H1 (cell line): Measurements from ENCODE around the gene EXOC3L1. TPM values are rescaled to one million over a fixed set of nuclear protein-coding genes. Genes with fewer than 3 reads are reported as not detected.

Experiments used
- CTCF ChIA-PET: fragments of 300-600 bp; sonication (Branson Sonifier 250); formaldehyde crosslinking; loops from one replicate; lab custom pipeline; 2021; ENCODE audit not compliant: partially characterized antibody; lab: Charles Lee
- POLR2A ChIA-PET: fragments of 300-600 bp; sonication (Branson Sonifier 250); formaldehyde crosslinking; loops from one replicate; lab custom pipeline; 2021; ENCODE audit warnings: inconsistent platforms; ENCODE audit not compliant: partially characterized antibody; lab: Charles Lee
- DNase-seq, 2 experiments: peaks; one replicate each; pipeline versions ENCODE4 v3.0.0 to v3.0.0-alpha.2; 2010 to 2022; ENCODE audit warnings: low spot score in 2 of 2, low read depth in 1 of 2, mixed read lengths in 1 of 2
- FAIRE-seq: peaks from 2 replicates; lab custom pipeline; 2011; peaks lifted over from hg19 to GRCh38; lab: Jason Lieb, UNC
- H2AFZ ChIP-seq: 2 replicates; pipeline ENCODE4 v1.8.1; 2012; ENCODE audit warnings: low read length, inconsistent platforms
- H2AK5ac ChIP-seq: 2 replicates; pipeline ENCODE4 v1.6.1; 2013; ENCODE audit warnings: low read depth, low read length
- H2BK120ac ChIP-seq: replicated peaks from 2 replicates; pipeline ENCODE3; 2013; ENCODE audit warnings: low read depth, low read length, inconsistent platforms
- H2BK12ac ChIP-seq: 2 replicates; pipeline ENCODE4 v1.6.1; 2013; ENCODE audit warnings: low read depth, low read length
- H2BK15ac ChIP-seq: 2 replicates; pipeline ENCODE4 v1.6.1; 2013; ENCODE audit warnings: low read length
- H2BK20ac ChIP-seq: 2 replicates; pipeline ENCODE4 v1.6.1; 2013; ENCODE audit warnings: low read length
- H2BK5ac ChIP-seq: 2 replicates; pipeline ENCODE4 v1.6.1; 2013; ENCODE audit warnings: low read depth, low read length
- H3K14ac ChIP-seq: 2 replicates; pipeline ENCODE4 v1.6.1; 2013; ENCODE audit warnings: inconsistent platforms; ENCODE audit not compliant: insufficient read length
- H3K18ac ChIP-seq: 2 replicates; pipeline ENCODE4 v1.6.1; 2013; ENCODE audit warnings: low read length; ENCODE audit errors: extremely low read depth
- H3K23ac ChIP-seq: 2 replicates; pipeline ENCODE4 v1.6.1; 2013; ENCODE audit warnings: inconsistent platforms; ENCODE audit not compliant: insufficient read length
- H3K23me2 ChIP-seq: 2 replicates; pipeline ENCODE4 v1.6.1; 2013; ENCODE audit warnings: low read depth, low read length
- H3K27ac ChIP-seq: 2 replicates; pipeline ENCODE4 v1.6.1; 2011; ENCODE audit warnings: low read depth, low read length, inconsistent platforms
- H3K27me3 ChIP-seq, 4 experiments: replicated peaks in 1 of 4; 1 replicate in 1 of 4; 2 replicates in 3 of 4; pipeline versions ENCODE4 v1.6.1 to v1.8.1; 2011 to 2013; ENCODE audit warnings: low read length in 3 of 4, mild to moderate bottlenecking in 3 of 4, inconsistent platforms in 2 of 4, mixed read lengths in 2 of 4, moderate library complexity in 1 of 4; ENCODE audit not compliant: control insufficient read depth in 3 of 4, insufficient read depth in 3 of 4; ENCODE audit errors: extremely low read depth in 1 of 4
- H3K36me3 ChIP-seq, 4 experiments: 2 replicates each; pipeline versions ENCODE4 v1.6.1 to v1.8.1; 2011 to 2013; ENCODE audit warnings: mild to moderate bottlenecking in 4 of 4, low read length in 3 of 4, moderate library complexity in 2 of 4, control low read depth in 1 of 4, inconsistent platforms in 1 of 4; ENCODE audit not compliant: insufficient read depth in 4 of 4, control insufficient read depth in 2 of 4
- H3K4ac ChIP-seq: replicated peaks from 2 replicates; pipeline ENCODE3; 2013; ENCODE audit warnings: low read length, low read depth, mixed read lengths, inconsistent platforms; ENCODE audit not compliant: insufficient read length
- H3K4me1 ChIP-seq, 4 experiments: replicated peaks in 1 of 4; 1 replicate in 1 of 4; 2 replicates in 3 of 4; pipeline versions ENCODE4 v1.6.1 to v1.8.1; 2011 to 2013; ENCODE audit warnings: low read length in 3 of 4, inconsistent platforms in 2 of 4, mixed read lengths in 1 of 4; ENCODE audit not compliant: insufficient read depth in 4 of 4, control insufficient read depth in 3 of 4
- H3K4me2 ChIP-seq, 2 experiments: 2 replicates each; pipeline versions ENCODE4 v1.6.1 to v1.8.1; 2011 to 2013; ENCODE audit warnings: low read depth in 2 of 2, low read length in 2 of 2, control low read depth in 1 of 2, inconsistent platforms in 1 of 2, mild to moderate bottlenecking in 1 of 2; ENCODE audit not compliant: insufficient read depth in 1 of 2
- H3K4me3 ChIP-seq, 4 experiments: fragments of 200-600, 300-600 bp in 1 of 4; sonication (generic), shearing (Covaris generic), sonication (Bioruptor Twin) in 1 of 4; 2 replicates each; pipeline versions ENCODE4 v1.5.1 to v1.8.1; 2011 to 2016; ENCODE audit warnings: low read length in 4 of 4, low read depth in 3 of 4, control low read depth in 2 of 4, inconsistent platforms in 2 of 4, mild to moderate bottlenecking in 2 of 4, mixed read lengths in 1 of 4, moderate library complexity in 1 of 4; ENCODE audit not compliant: insufficient read depth in 2 of 4; ENCODE audit errors: extremely low read depth in 1 of 4
- H3K56ac ChIP-seq: replicated peaks from 2 replicates; pipeline ENCODE3; 2013; ENCODE audit warnings: low read depth, mild to moderate bottlenecking, mixed read lengths, low read length, inconsistent platforms; ENCODE audit not compliant: insufficient read length
- H3K79me1 ChIP-seq: 2 replicates; pipeline ENCODE4 v1.6.1; 2013; ENCODE audit warnings: low read depth, low read length, control low read depth
- H3K79me2 ChIP-seq, 2 experiments: 2 replicates each; pipeline versions ENCODE4 v1.6.1 to v1.8.1; 2012 to 2013; ENCODE audit warnings: low read length in 2 of 2, mild to moderate bottlenecking in 2 of 2, inconsistent platforms in 1 of 2; ENCODE audit not compliant: insufficient read depth in 2 of 2, control insufficient read depth in 1 of 2
- H3K9ac ChIP-seq, 4 experiments: replicated peaks in 1 of 4; 1 replicate in 1 of 4; 2 replicates in 3 of 4; pipeline versions ENCODE4 v1.6.1 to v1.8.1; 2011 to 2013; ENCODE audit warnings: low read depth in 3 of 4, low read length in 3 of 4, control low read depth in 2 of 4, mild to moderate bottlenecking in 2 of 4, moderate library complexity in 2 of 4, inconsistent platforms in 1 of 4; ENCODE audit errors: extremely low read depth in 1 of 4
- H3K9me3 ChIP-seq, 2 experiments: 2 replicates each; pipeline versions ENCODE4 v1.6.1 to v1.8.1; 2012 to 2013; ENCODE audit warnings: mild to moderate bottlenecking in 2 of 2, moderate library complexity in 2 of 2, control low read depth in 1 of 2, inconsistent platforms in 1 of 2, low read depth in 1 of 2, low read length in 1 of 2, mixed read lengths in 1 of 2; ENCODE audit not compliant: insufficient read depth in 2 of 2
- H4K20me1 ChIP-seq, 2 experiments: replicated peaks in 1 of 2; 2 replicates each; pipeline versions ENCODE3 to v1.8.1; 2011 to 2013; ENCODE audit warnings: inconsistent platforms in 2 of 2, low read length in 2 of 2, mild to moderate bottlenecking in 1 of 2; ENCODE audit not compliant: insufficient read depth in 2 of 2, control insufficient read depth in 1 of 2
- H4K5ac ChIP-seq: 2 replicates; pipeline ENCODE4 v1.6.1; 2013; ENCODE audit warnings: low read length, low read depth, mixed read lengths, inconsistent platforms; ENCODE audit not compliant: insufficient read length
- H4K8ac ChIP-seq: 2 replicates; pipeline ENCODE4 v1.8.0; 2013; ENCODE audit warnings: mild to moderate bottlenecking, moderate library complexity, low read length, inconsistent platforms; ENCODE audit not compliant: insufficient read depth; ENCODE audit errors: extremely low read depth
- H4K91ac ChIP-seq: replicated peaks from 2 replicates; pipeline ENCODE3; 2013; ENCODE audit warnings: low read length, mixed read lengths, inconsistent platforms; ENCODE audit not compliant: insufficient read length
- CTCF ChIP-seq, 3 experiments: IDR thresholded peaks; 1 replicate in 2 of 3; 2 replicates in 1 of 3; pipeline versions ENCODE4 v1.5.1 to v1.6.1; 2011; ENCODE audit warnings: low read length in 3 of 3, mild to moderate bottlenecking in 3 of 3, inconsistent platforms in 2 of 3, low read depth in 1 of 3, moderate library complexity in 1 of 3; ENCODE audit not compliant: insufficient read depth in 1 of 3; ENCODE audit errors: control extremely low read depth in 1 of 3
- FOSL1 ChIP-seq: IDR thresholded peaks from 2 replicates; pipeline ENCODE4 v1.6.1; 2011; ENCODE audit warnings: mild to moderate bottlenecking, low read depth, low read length, moderate library complexity; ENCODE audit not compliant: insufficient read depth
- HDAC2 ChIP-seq, 2 experiments: fragments of 300-600 bp in 1 of 2; sonication (generic) in 1 of 2; IDR thresholded peaks; 2 replicates each; pipeline ENCODE4 v1.6.1; 2011 to 2012; ENCODE audit warnings: low read depth in 2 of 2, low read length in 2 of 2, mild to moderate bottlenecking in 2 of 2, moderate library complexity in 2 of 2, borderline replicate concordance in 1 of 2, inconsistent platforms in 1 of 2
- JUN ChIP-seq: IDR thresholded peaks from 2 replicates; pipeline ENCODE4 v1.6.1; 2011; ENCODE audit warnings: low read depth, mild to moderate bottlenecking, improper control_type of control experiment, low read length
- KDM5A ChIP-seq: fragments of 200-600 bp; IDR thresholded peaks from 2 replicates; pipeline ENCODE4 v1.7.1; 2012; ENCODE audit warnings: mild to moderate bottlenecking, low read length, inconsistent platforms, mixed read lengths
- POLR2AphosphoS5 ChIP-seq: IDR thresholded peaks from 2 replicates; pipeline ENCODE4 v1.6.1; 2011; ENCODE audit warnings: low read depth, low read length
- SP2 ChIP-seq: IDR thresholded peaks from 2 replicates; pipeline ENCODE4 v1.6.1; 2012; ENCODE audit warnings: mild to moderate bottlenecking, low read length, inconsistent platforms
- USF2 ChIP-seq: IDR thresholded peaks from 2 replicates; pipeline ENCODE4 v1.6.1; 2011; ENCODE audit warnings: low read length, improper control_type of control experiment
- YY1 ChIP-seq: IDR thresholded peaks from 2 replicates; pipeline ENCODE4 v1.6.1; 2011; ENCODE audit warnings: low read depth, mild to moderate bottlenecking, low read length
- WGBS, 2 experiments: shearing (Covaris generic) in 1 of 2; methylation state at CpG; one replicate each; pipeline versions ENCODE4 v1.1.6 to v1.1.7; 2013 to 2015; ENCODE audit warnings: low lambda C conversion rate in 2 of 2, mixed read lengths in 2 of 2, inconsistent platforms in 1 of 2, low coverage in 1 of 2, missing lambda C conversion rate in 1 of 2; ENCODE audit not compliant: insufficient replicate concordance in 2 of 2, insufficient coverage in 1 of 2, insufficient read length in 1 of 2; ENCODE audit errors: extremely low coverage in 1 of 2, missing lambda C conversion rate in 1 of 2; 5-methylcytosine and 5-hydroxymethylcytosine counted together
- polyA plus RNA-seq, 7 experiments: library from polyadenylated mRNA; depleted of rRNA in 3 of 7; stranded (reverse) in 5 of 7; unstranded in 2 of 7; fragments of >200 nt in 5 of 7; fragments of 200-250 nt in 2 of 7; gene quantifications; 1 replicate in 5 of 7; 2 replicates in 1 of 7; 4 replicates in 1 of 7; pipeline versions ENCODE4 v1.2.1 to v1.2.3, GENCODE V29; 2011 to 2013; ENCODE audit warnings: missing spikeins in 2 of 7, mixed read lengths in 2 of 7
- total RNA-seq: library from RNA; stranded (reverse); fragmentation: NEBNext Ultra II Directional; extraction: Animal tissue kit (Norgen Biotek cat#: 25700); gene quantifications from 2 replicates; pipeline ENCODE4 v1.2.1, GENCODE V29; 2021

The EXOC3L1 gene
- total and polyA plus RNA-seq, 2 of the 8 experiments (the other 6 are each of a cell fraction or from before 2014, with no cell fraction given), result 1.3 TPM

GRCh38 chr16:67173323-67173722, 16.6 kb downstream of the EXOC3L1 start:
- Histone ChIP-seq H2AFZ (no peak overlapping the region), H3K23ac (no peak overlapping the region), H3K9me3 (no peaks in the 10 kb centered on the region), H3K9ac (no peak overlapping the region), H3K27ac (no peak overlapping the region), H3K18ac (0 out of 2 replicates have a peak overlapping the region, but pooled peaks have one; percentile 10), H3K4ac (no peak overlapping the region), H3K79me2 (no peaks in the 10 kb centered on the region), H4K8ac (no peak overlapping the region), H2BK15ac (peak overlapping the region; percentile 81; the same call in 1 of the 2 replicates), H4K5ac (no peak overlapping the region), H3K36me3 (no peaks in the 10 kb centered on the region), H3K79me1 (peaks cover 2% of the 10 kb centered on the region; the same call in 1 of the 2 replicates), H3K23me2 (peaks cover 27% of the 10 kb centered on the region), H3K4me2 (peak overlapping the region; percentile 71 to 92), H2BK120ac (no peak overlapping the region), H2BK5ac (no peak overlapping the region), H2BK12ac (no peak overlapping the region), H3K27me3 (peaks cover 57 to 93% (median 90%) of the 10 kb centered on the region in 4 experiments), H3K56ac (no peak overlapping the region), H3K4me3 (peak overlapping the region; percentile 27 to 57 (median 34); a peak in 6 of 8 replicates), H3K4me1 (peaks cover 0 to 40% (median 27%) of the 10 kb centered on the region in 4 experiments; a peak in 6 of 7 replicates), H4K20me1 (peaks cover 7 to 22% of the 10 kb centered on the region in 2 experiments), H2BK20ac (no peak overlapping the region), H2AK5ac (no peak overlapping the region), H3K14ac (no peak overlapping the region), H4K91ac (no peak overlapping the region)
- ChIA-PET CTCF (interaction anchor here (0.6 to 19.3 kb wide), 7 partner anchors 8 to 262 kb away, joined by 3 to 291 read pairs (median 4); partner anchors contain the start of genes B3GNT9, EXOC3L1, FBXL8 and HSF4), POLR2A (interaction anchor here (1.8 to 7.3 kb wide), 5 partner anchors 9 to 24 kb away, joined by 3 to 59 read pairs (median 10); partner anchors contain the start of genes FBXL8, HSF4 and TRADD)
- DNase-seq (peak in 1 of 2 experiments; percentile 47), FAIRE-seq (no peak)
- 31% methylated on average over 1 of the region's 1 CpG; no CpG with 5 or more reads in 1 of the 2 experiments for WGBS, 2 experiments
- TF ChIP-seq CTCF (IDR thresholded peaks at IDR 0.05; ENCODE audit: control extremely low read depth in 1 of 3, insufficient read depth in 1 of 3, low read depth in 1 of 3, low read length in 3 of 3), result no peak
- no peak for TF ChIP-seq YY1
- no peak for TF ChIP-seq USF2
- no peak for TF ChIP-seq KDM5A
- no peak for TF ChIP-seq FOSL1
- no peak for TF ChIP-seq POLR2AphosphoS5
- TF ChIP-seq HDAC2 (IDR thresholded peaks at IDR 0.05; ENCODE audit: borderline replicate concordance in 1 of 2, low read depth in 2 of 2, low read length in 2 of 2), result no peak
- no peak for TF ChIP-seq SP2
- no peak for TF ChIP-seq JUN
